Thyroid gland (tissue), 4 donors: ENCODE measurements around the gene KRTAP12-4. TPM values are rescaled to one million over a fixed set of nuclear protein-coding genes. Genes with fewer than 3 reads are reported as not detected.

Source experiments
- DNase-seq, 2 donors: peaks; one replicate each; pipeline ENCODE4 v3.0.0-alpha.2; 2019
- H3K27ac ChIP-seq, 3 donors: fragments of 200-600 bp; sonication (generic); 1 replicate in 2 of 3; 2 replicates in 1 of 3; pipeline ENCODE4 v1.5.1; 2016 to 2019; ENCODE audit warnings: mild to moderate bottlenecking in 1 of 3, moderate library complexity in 1 of 3
- H3K27me3 ChIP-seq: fragments of 200-600 bp; sonication (generic); one replicate; pipeline ENCODE4 v1.5.1; 2019
- H3K36me3 ChIP-seq, 2 donors: fragments of 200-600 bp; sonication (generic); one replicate each; pipeline ENCODE4 v1.5.1; 2016 to 2019
- H3K4me1 ChIP-seq, 2 donors: fragments of 200-600 bp; sonication (generic); one replicate each; pipeline ENCODE4 v1.5.1; 2017 to 2019
- H3K4me3 ChIP-seq, 3 donors: fragments of 200-600 bp; sonication (generic); replicated peaks in 1 of 3; 1 replicate in 2 of 3; 2 replicates in 1 of 3; pipeline ENCODE4 v1.5.1; 2016; ENCODE audit warnings: mild to moderate bottlenecking in 1 of 3
- H3K9me3 ChIP-seq: fragments of 200-600 bp; sonication (generic); one replicate; pipeline ENCODE4 v1.5.1; 2017
- POLR2A ChIP-seq, 2 donors: fragments of 450-650 bp; IDR thresholded peaks; one replicate each; pipeline ENCODE4 v1.6.1; 2017; ENCODE audit warnings: antibody characterized with exemption in 2 of 2, mild to moderate bottlenecking in 2 of 2, moderate library complexity in 1 of 2
- WGBS, 2 donors: methylation state at CpG; one replicate each; pipeline ENCODE4 v1.1.5; 2017; 5-methylcytosine and 5-hydroxymethylcytosine counted together
- intact Hi-C: fragments of 100-400 bp; cut with DNase I; formaldehyde crosslinking; loops from one replicate; pipeline ENCODE4 v1.15.1; 2023
- total RNA-seq, 4 donors: library from RNA; depleted of rRNA; stranded (reverse); fragments of >200 nt; gene quantifications; one replicate each; pipeline ENCODE4 v1.2.3, GENCODE V29; 2016
- TF ChIP-seq, protein P1 (sequence below), 6 experiments: fragments of 200-600 bp in 3 of 6; fragments of 450-650 bp in 3 of 6; sonication (generic) in 3 of 6; IDR thresholded peaks; one replicate each; pipeline ENCODE4 v1.5.1; 2016 to 2019; ENCODE audit warnings: antibody characterized with exemption in 6 of 6, mild to moderate bottlenecking in 2 of 6, inconsistent platforms in 1 of 6, moderate library complexity in 1 of 6

The KRTAP12-4 gene
- total RNA-seq, 4 donors from 2014 or later, result not detected

DNA sequence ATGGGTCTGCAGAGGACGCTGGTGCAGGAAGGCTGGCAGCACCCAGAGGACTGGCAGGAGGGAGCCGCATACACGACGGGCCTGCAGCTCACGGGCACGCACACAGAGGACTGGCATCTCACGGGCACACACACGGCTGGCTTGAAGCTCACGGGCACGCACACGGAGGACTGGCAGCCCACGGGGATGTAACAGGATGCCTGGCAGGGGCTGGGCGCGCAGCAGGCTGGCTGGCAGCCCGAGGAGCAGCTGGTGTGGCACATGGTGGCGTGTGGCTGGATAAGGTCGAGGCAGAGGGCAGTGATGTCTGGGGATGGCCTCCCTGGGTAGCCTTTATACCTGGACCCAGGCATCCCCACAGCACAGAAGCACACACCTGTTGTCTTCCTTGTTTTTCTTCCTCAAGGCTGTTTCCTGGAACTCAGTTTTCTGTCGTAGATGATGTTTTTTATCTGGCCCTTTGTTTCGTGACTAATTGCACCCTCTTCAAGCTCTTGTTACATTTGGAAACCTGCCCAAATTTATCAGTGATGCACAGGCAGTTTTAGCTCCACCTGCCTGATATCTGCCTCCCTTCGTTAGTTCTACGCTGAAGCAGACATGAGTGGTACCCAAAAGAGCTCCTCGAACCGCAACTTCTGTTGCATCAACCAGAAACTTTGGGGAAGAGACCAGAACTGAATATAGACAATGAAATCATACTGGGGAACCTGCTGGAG, 27.6 kb upstream of the KRTAP12-4 start, which contains the start of gene KRTAP12-1:
Gene KRTAP12-1 (minus strand): TSS at position 303 of the 719 bp plus-strand sequence. CDS start 40 bp downstream, at position 263.
- intact Hi-C loops, result no loop called here
- TF ChIP-seq, protein P1, sequence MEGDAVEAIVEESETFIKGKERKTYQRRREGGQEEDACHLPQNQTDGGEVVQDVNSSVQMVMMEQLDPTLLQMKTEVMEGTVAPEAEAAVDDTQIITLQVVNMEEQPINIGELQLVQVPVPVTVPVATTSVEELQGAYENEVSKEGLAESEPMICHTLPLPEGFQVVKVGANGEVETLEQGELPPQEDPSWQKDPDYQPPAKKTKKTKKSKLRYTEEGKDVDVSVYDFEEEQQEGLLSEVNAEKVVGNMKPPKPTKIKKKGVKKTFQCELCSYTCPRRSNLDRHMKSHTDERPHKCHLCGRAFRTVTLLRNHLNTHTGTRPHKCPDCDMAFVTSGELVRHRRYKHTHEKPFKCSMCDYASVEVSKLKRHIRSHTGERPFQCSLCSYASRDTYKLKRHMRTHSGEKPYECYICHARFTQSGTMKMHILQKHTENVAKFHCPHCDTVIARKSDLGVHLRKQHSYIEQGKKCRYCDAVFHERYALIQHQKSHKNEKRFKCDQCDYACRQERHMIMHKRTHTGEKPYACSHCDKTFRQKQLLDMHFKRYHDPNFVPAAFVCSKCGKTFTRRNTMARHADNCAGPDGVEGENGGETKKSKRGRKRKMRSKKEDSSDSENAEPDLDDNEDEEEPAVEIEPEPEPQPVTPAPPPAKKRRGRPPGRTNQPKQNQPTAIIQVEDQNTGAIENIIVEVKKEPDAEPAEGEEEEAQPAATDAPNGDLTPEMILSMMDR (IDR thresholded peaks at IDR 0.05), result no peak
- TF ChIP-seq POLR2A (IDR thresholded peaks at IDR 0.05), result no peak
- Histone ChIP-seq H3K36me3 (no peaks in the 10 kb centered on the region), H3K27ac (no peak within 1 kb of the TSS), H3K4me1 (no peaks in the 10 kb centered on the region), H3K27me3 (no peaks in the 10 kb centered on the region), H3K9me3 (no peaks in the 10 kb centered on the region), H3K4me3 (no peak within 1 kb of the TSS)
- WGBS, 2 donors, result 84 to 92% methylated on average over 14 to 23 of the region's 23 CpGs
- DNase-seq, result no peak

DNA sequence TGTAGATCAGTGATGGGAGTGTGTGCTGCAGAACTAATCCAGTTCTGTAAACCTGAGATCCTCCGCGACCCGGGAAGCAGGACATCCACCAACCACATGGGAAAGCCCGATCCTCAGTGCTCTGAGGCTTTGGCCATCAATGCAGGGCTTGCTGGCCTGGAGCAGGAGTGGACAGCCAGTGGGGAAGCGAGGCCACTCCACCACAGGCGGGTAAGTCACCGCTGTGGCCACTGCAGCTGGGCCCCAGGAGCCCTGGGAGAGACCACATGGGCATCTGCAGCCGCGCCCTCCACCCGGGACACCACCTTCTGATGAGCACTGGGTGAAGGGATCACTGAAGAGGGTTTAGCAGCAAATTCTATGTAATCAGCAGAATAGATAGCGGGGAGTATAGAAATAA, 26.7 kb upstream of the KRTAP12-4 start:
- no peak overlapping the region for H3K27ac ChIP-seq
- no peaks in the 10 kb centered on the region for H3K4me1 ChIP-seq
- TF ChIP-seq, protein P1 (IDR thresholded peaks at IDR 0.05), result no peak
- no peak for TF ChIP-seq POLR2A (IDR thresholded peaks at IDR 0.05)
- DNase-seq, result no peak
- intact Hi-C loops, result no loop called here
- H3K36me3 ChIP-seq, result no peaks in the 10 kb centered on the region
- no peaks in the 10 kb centered on the region for H3K9me3 ChIP-seq
- no peak overlapping the region for H3K4me3 ChIP-seq
- H3K27me3 ChIP-seq, result no peaks in the 10 kb centered on the region
- 66 to 80% methylated on average over 11 of the region's 11 CpGs for WGBS, 2 donors

DNA sequence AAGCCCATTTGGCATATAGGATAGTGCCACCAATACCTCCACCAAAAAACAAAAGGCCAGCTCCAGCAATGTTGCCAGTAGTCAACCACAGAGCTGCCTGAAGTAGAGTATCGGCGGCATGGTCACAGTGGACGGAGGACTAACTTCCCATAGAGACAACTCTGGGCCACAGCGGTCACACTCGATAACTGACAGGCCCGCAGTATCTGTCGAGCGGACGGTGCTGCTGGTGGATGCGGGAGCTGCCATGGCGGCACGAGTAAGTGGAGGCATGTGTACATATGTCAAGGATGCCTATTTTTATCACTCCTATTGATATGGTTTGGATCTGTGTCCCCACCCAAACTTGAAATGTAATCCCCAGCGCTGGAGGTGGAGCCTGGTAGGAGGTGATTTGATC, 23.4 kb upstream of the KRTAP12-4 start:
- TF ChIP-seq, protein P1 (IDR thresholded peaks at IDR 0.05), result no peak
- no peak for TF ChIP-seq POLR2A (IDR thresholded peaks at IDR 0.05)
- H3K27me3 ChIP-seq, result no peaks in the 10 kb centered on the region
- H3K4me1 ChIP-seq, result no peaks in the 10 kb centered on the region
- H3K27ac ChIP-seq, result no peak overlapping the region
- intact Hi-C loops, result no loop called here
- no peaks in the 10 kb centered on the region for H3K36me3 ChIP-seq
- no peak for DNase-seq
- no peak overlapping the region for H3K4me3 ChIP-seq
- no peaks in the 10 kb centered on the region for H3K9me3 ChIP-seq
- 90 to 93% methylated on average over 13 of the region's 13 CpGs for WGBS, 2 donors

DNA sequence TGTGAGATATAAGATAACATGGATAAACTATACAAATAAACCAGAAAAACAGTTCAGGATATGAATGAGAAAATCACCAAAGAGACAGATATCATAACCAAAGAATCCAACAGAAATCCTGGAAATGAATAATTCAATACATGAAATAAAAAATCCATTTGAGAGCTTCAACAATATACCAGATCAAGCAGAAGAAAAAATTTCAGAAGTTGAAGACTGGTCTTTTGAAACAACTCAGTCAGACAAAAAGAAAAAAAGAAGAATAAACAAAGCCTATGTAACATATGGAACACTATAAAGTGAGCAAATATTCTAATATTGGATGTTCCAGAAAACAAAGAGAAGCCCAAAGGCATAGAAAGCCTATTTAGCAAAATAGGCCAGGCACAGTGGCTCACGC, 17.5 kb upstream of the KRTAP12-4 start:
- H3K27me3 ChIP-seq, result no peaks in the 10 kb centered on the region
- H3K4me1 ChIP-seq, result no peaks in the 10 kb centered on the region
- WGBS, 2 donors, result 96 to 100% methylated on average over 1 of the region's 1 CpG
- no peak overlapping the region for H3K4me3 ChIP-seq
- DNase-seq, result no peak
- H3K9me3 ChIP-seq, result no peaks in the 10 kb centered on the region
- TF ChIP-seq, protein P1 (IDR thresholded peaks at IDR 0.05), result no peak
- no peak for TF ChIP-seq POLR2A (IDR thresholded peaks at IDR 0.05)
- intact Hi-C loops, result no loop called here
- H3K27ac ChIP-seq, result no peak overlapping the region
- no peaks in the 10 kb centered on the region for H3K36me3 ChIP-seq

DNA sequence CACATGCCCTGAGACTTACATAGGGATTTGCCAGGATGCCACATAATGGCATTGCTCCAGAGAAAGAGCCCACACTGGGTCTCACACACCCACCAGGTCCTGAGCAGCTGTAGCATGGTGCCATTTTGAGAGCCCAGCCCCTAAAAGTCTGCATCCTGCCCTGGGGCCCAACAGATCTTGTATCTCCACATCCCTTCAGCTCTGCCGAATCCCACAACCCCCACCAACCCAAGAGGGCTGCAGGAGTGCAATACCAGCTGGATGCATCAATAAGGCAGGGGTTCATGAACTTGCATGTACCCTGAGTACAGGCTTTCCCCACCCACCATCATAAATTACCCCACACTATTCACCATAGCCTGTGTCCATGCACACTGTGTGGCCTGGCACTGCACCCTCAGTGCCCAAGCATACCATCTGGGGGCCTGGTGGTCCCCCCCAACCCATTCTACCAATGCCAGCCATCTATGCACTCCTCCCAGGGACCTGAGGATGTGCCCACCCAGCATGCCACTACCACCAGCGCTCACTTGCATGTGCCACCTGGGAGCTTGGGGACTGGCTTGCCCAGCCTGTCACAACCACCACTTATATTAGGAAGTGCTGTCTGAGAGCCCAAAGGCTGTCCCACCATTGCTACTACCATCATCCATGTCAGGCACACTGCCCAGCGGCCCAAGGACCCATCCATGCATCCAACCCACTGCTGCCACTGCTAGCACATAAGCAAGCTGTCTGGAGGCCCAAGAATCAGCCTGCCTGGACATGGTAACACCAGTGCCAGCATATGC, 16.4 kb upstream of the KRTAP12-4 start:
- Histone ChIP-seq H3K36me3 (no peaks in the 10 kb centered on the region), H3K4me1 (no peaks in the 10 kb centered on the region), H3K4me3 (no peak overlapping the region), H3K27me3 (no peaks in the 10 kb centered on the region), H3K27ac (no peak overlapping the region), H3K9me3 (no peaks in the 10 kb centered on the region)
- no peak for TF ChIP-seq POLR2A (IDR thresholded peaks at IDR 0.05)
- TF ChIP-seq, protein P1 (IDR thresholded peaks at IDR 0.05), result no peak
- DNase-seq, result no peak
- intact Hi-C loops, result no loop called here
- WGBS, 2 donors, result 83 to 93% methylated on average over 2 to 3 of the region's 3 CpGs
